ENCODE data around the gene CCL8.
"Not testable (repeated sequence)": the region's sequence is repeated elsewhere in the genome, so short reads cannot be mapped to it uniquely, and the experiment has no call there.

GRCh38 chr17:34327580-34327979, 8.3 kb downstream of the CCL8 start:
- not testable (repeated sequence) for TF ChIP-seq SUZ12 (IDR thresholded peaks at IDR 0.05; ENCODE audit: extremely low read depth, insufficient read depth, insufficient read length); ZNF274 (IDR thresholded peaks at IDR 0.05; ENCODE audit: low read depth, low read length); YY1 (IDR thresholded peaks at IDR 0.05; ENCODE audit: insufficient read depth, insufficient read length)

All from NT2/D1 (cell line).